Activated CD8-positive, alpha-beta T cell treated with anti-CD3 and anti-CD28 coated beads for 36 hours (primary cell): ENCODE data around the gene PLAAT2. TPM values are rescaled to one million over a fixed set of nuclear protein-coding genes. Genes with fewer than 3 reads are reported as not detected.

Source experiments
- ATAC-seq: fragments of 200-7000 bp; cut with Tn5 transposase; one replicate; pipeline ENCODE4 v1.10.0; 2021; ENCODE audit warnings: mild to moderate bottlenecking, moderate library complexity
- CTCF ChIA-PET: fragments of 350-600 bp; sonication (Branson Sonifier 250); formaldehyde crosslinking; loops from one replicate; lab custom pipeline; 2021; ENCODE audit warnings: antibody characterized with exemption; lab: Charles Lee
- POLR2A ChIA-PET: fragments of 350-600 bp; sonication (Branson Sonifier 250); formaldehyde crosslinking; loops from one replicate; lab custom pipeline; 2021; ENCODE audit warnings: antibody characterized with exemption; lab: Charles Lee
- DNase-seq: peaks from one replicate; pipeline ENCODE4 v3.0.0-alpha.2; 2020
- H3K27ac Mint-ChIP-seq: one replicate; pipeline ENCODE4 v1.8.0; 2021; ENCODE audit warnings: mild to moderate bottlenecking, mixed read lengths
- H3K27me3 Mint-ChIP-seq: one replicate; pipeline ENCODE4 v1.8.0; 2021; ENCODE audit warnings: mixed read lengths
- H3K36me3 Mint-ChIP-seq: one replicate; pipeline ENCODE4 v1.8.0; 2021; ENCODE audit warnings: low read depth, mixed read lengths
- H3K4me1 Mint-ChIP-seq: one replicate; pipeline ENCODE4 v1.8.0; 2021; ENCODE audit warnings: low read depth, mixed read lengths
- H3K4me3 Mint-ChIP-seq: one replicate; pipeline ENCODE4 v1.8.0; 2021; ENCODE audit warnings: mild to moderate bottlenecking, moderate library complexity, mixed read lengths
- H3K9me3 Mint-ChIP-seq: one replicate; pipeline ENCODE4 v1.8.0; 2021; ENCODE audit warnings: mixed read lengths
- intact Hi-C: fragments of 100-400 bp; cut with micrococcal nuclease; formaldehyde crosslinking; loops from one replicate; pipeline ENCODE4 v1.10.0; 2022
- total RNA-seq, 2 experiments: library from RNA; stranded (reverse); gene quantifications; one replicate each; pipeline ENCODE4 v1.2.3, GENCODE V29; 2021
- TF ChIP-seq, protein P1 (sequence below): fragments of 200-600 bp; IDR thresholded peaks from one replicate; pipeline ENCODE4 v1.8.0; 2022; ENCODE audit warnings: antibody characterized with exemption, mild to moderate bottlenecking

The PLAAT2 gene
- total RNA-seq, 2 experiments from 2014 or later: 0.38 TPM; not detected in 1

DNA sequence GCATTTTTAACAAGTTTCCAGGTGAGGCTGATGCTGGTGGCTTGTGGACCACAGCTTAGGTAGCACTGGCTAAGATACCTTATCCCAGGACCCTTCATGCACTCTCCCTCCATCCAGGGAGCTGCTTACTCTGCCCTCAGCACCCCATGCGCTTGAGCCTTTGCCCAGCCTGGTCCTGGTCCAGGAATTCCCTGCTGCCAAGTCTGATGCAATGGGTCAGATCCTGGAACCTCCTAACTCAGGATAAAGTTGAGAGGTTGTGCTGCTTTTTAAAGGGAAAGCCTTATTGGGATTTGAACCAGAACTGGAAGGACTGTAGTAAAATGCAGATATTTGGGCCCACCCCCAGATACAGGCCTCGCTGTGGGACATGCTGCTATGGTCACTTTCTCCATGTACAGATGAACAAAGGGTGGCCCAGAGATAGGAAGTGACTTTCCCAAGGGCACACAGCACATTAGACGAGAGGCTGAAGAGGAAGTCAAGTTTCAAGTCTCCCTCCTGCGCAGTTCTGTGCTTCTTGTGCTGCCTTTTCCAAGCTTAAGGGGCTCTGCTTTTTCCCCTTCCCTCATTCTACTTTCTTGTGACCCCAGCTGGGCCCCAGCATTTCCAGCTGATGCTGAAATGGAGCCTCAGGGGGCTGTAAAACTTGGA, 58.1 kb downstream of the PLAAT2 start:
- ATAC-seq (no peak), DNase-seq (no peak)
- TF ChIP-seq, protein P1, sequence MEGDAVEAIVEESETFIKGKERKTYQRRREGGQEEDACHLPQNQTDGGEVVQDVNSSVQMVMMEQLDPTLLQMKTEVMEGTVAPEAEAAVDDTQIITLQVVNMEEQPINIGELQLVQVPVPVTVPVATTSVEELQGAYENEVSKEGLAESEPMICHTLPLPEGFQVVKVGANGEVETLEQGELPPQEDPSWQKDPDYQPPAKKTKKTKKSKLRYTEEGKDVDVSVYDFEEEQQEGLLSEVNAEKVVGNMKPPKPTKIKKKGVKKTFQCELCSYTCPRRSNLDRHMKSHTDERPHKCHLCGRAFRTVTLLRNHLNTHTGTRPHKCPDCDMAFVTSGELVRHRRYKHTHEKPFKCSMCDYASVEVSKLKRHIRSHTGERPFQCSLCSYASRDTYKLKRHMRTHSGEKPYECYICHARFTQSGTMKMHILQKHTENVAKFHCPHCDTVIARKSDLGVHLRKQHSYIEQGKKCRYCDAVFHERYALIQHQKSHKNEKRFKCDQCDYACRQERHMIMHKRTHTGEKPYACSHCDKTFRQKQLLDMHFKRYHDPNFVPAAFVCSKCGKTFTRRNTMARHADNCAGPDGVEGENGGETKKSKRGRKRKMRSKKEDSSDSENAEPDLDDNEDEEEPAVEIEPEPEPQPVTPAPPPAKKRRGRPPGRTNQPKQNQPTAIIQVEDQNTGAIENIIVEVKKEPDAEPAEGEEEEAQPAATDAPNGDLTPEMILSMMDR: no peak
- CTCF ChIA-PET: interaction anchor here (0.8 to 1.3 kb wide), 4 partner anchors 26 to 134 kb away, joined by 3 to 7 read pairs (median 4); no protein-coding TSS in a partner anchor
- Mint-ChIP-seq H3K27ac (no peak overlapping the region), H3K27me3 (no peaks in the 10 kb centered on the region), H3K9me3 (peaks cover 12% of the 10 kb centered on the region), H3K4me1 (peaks cover 4% of the 10 kb centered on the region), H3K4me3 (no peak overlapping the region), H3K36me3 (peaks cover 3% of the 10 kb centered on the region)
- intact Hi-C loops: no loop called here
- POLR2A ChIA-PET: no interaction called here

DNA sequence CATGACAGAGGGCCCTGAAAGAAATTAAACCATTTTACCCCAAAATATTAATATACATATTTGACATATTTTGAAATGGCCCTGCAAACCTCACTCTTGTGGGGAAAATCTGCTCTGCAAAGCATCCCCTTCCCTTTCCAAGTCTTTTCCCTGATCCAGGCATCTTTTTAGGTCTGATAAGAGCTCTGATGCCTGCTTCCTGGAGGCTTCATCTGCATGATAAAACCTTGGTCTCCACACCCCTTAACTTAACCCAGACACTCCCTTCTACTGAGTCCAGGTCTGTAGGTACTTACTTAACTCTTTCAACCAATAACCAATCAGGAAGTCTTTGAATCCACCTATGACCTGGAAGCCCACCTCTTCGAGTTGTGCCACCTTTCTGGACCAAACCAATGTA, 59.1 kb downstream of the PLAAT2 start:
- DNase-seq (no peak), ATAC-seq (no peak)
- intact Hi-C loops: no loop called here
- peaks cover 4% of the 10 kb centered on the region for H3K4me1 Mint-ChIP-seq
- H3K36me3 Mint-ChIP-seq: peaks cover 3% of the 10 kb centered on the region
- TF ChIP-seq, protein P1: no peak
- no peak overlapping the region for H3K4me3 Mint-ChIP-seq
- ChIA-PET CTCF (interaction anchor here (1.0 to 1.3 kb wide), 2 partner anchors 132 to 135 kb away, joined by 3 to 7 read pairs; no protein-coding TSS in a partner anchor), POLR2A (no interaction called here)
- H3K9me3 Mint-ChIP-seq: peaks cover 21% of the 10 kb centered on the region
- H3K27ac Mint-ChIP-seq: no peak overlapping the region
- H3K27me3 Mint-ChIP-seq: peaks cover 1% of the 10 kb centered on the region

DNA sequence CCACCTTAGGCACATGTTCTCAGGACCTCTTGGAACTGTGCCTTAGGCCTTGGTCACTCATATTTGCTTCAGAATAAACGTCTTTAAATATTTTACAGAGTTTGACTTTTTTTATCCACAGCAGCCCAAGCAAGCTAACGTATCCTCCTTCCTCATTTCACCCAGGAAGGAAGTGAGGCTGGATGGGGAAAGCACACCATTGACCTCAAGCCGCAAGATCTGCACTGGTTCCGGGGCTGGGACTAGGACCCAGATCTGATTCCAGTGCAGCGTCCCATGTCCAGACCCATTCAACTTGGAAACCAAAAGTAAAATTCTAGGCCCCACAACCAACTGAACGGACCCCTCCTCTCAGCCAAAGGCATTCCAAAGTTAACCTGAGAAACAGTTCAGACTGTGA, 59.7 kb downstream of the PLAAT2 start:
- Mint-ChIP-seq H3K9me3 (peaks cover 23% of the 10 kb centered on the region), H3K4me1 (peaks cover 4% of the 10 kb centered on the region), H3K27ac (no peak overlapping the region), H3K36me3 (peaks cover 3% of the 10 kb centered on the region), H3K4me3 (no peak overlapping the region), H3K27me3 (peaks cover 1% of the 10 kb centered on the region)
- CTCF ChIA-PET: no interaction called here
- intact Hi-C loops: no loop called here
- POLR2A ChIA-PET: no interaction called here
- TF ChIP-seq, protein P1: no peak
- DNase-seq (no peak), ATAC-seq (no peak)

Other genes with a start within 250 kb of the PLAAT2 start
- gene SLC22A9, start 193.6 kb downstream of the PLAAT2 start, total RNA-seq: not detected
- gene PLAAT5, start 72.2 kb downstream of the PLAAT2 start, total RNA-seq: under 1 TPM; 0.16 to 0.29 TPM
- gene LGALS12, start 57.3 kb downstream of the PLAAT2 start, total RNA-seq: not detected
- gene PLAAT4, start 26.6 kb downstream of the PLAAT2 start, total RNA-seq: 10 to 100 TPM; 24.1 to 26.2 TPM
- 1 to 10 TPM; 4.8 to 6.5 TPM for gene PLAAT3, start 51.1 kb upstream of the PLAAT2 start, total RNA-seq
- gene ATL3, start 108.0 kb upstream of the PLAAT2 start, total RNA-seq: 10 to 100 TPM; 24.1 to 24.4 TPM
- 10 to 100 TPM; 32.1 to 34.0 TPM for gene RTN3, start 118.1 kb upstream of the PLAAT2 start, total RNA-seq
- 1 to 10 TPM; 4.1 to 4.3 TPM for gene ZFTA, start 205.4 kb upstream of the PLAAT2 start, total RNA-seq